Forelimb muscle (tissue), 1 donor: ENCODE measurements around the gene FASLG. TPM values are rescaled to one million over a fixed set of nuclear protein-coding genes. Genes with fewer than 3 reads are reported as not detected.
"Not testable (repeated sequence)": the region's sequence is repeated elsewhere in the genome, so short reads cannot be mapped to it uniquely, and the experiment has no call there.

Experiments
- DNase-seq: peaks from one replicate; pipeline ENCODE4 v3.0.0-alpha.2; 2013; ENCODE audit warnings: low read depth
- polyA plus RNA-seq: library from polyadenylated mRNA; unstranded; fragments of 120-200 nt; gene quantifications from one replicate; pipeline ENCODE4 v1.2.1, GENCODE V29; 2013; ENCODE audit not compliant: insufficient read length

Gene FASLG, protein sequence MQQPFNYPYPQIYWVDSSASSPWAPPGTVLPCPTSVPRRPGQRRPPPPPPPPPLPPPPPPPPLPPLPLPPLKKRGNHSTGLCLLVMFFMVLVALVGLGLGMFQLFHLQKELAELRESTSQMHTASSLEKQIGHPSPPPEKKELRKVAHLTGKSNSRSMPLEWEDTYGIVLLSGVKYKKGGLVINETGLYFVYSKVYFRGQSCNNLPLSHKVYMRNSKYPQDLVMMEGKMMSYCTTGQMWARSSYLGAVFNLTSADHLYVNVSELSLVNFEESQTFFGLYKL
- 0.25 TPM for polyA plus RNA-seq

GRCh38 chr1:172658871-172659453, at the start of gene FASLG:
Gene FASLG (plus strand): TSS chr1:172659103. CDS start chr1:172659202, 99 bp downstream.
- no peak for DNase-seq

- DNase-seq, result no peak
These were observed 49.4 kb upstream of the FASLG start for GRCh38 chr1:172609528-172609927.

GRCh38 chr1:172612478-172612877, 46.4 kb upstream of the FASLG start:
- no peak for DNase-seq

DNA sequence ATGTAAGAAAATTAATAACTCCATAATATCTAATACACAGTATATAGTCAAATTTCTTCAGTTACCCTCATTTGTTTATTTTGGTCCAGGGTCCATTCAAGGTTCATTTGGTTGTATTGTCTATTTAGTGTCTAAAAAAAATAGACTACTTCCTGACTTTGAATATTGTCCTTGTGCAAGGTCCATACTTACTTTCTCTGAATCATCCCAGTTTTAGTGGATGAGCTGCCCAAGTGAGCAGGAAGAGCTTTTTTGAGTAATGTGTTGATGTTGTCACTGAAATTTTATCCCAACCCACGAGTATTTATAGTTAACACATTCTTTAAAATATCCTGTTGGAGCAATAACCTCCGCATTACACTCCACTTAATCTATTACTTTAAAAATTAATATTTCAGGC, 45.6 kb upstream of the FASLG start:
- no peak for DNase-seq

DNA sequence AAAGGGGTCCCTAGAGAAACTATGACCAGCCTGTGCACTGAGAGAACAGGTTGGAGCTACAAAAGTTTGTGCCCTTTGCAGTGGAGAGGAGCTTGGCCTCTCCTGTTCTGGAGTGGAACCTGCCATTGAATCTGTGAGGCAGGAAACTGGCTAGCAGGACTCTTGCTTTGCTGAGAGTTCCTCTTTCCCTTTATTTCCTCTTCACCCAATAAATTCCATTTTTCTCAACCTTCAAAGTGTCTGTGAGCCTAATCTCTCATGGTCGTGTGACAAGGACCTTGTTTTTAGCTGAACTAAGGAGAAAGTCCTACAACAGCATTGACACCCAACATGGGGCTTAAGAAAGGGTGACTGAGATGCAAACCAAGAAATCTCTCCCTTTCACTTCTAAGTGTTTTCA, 42.7 kb upstream of the FASLG start:
- DNase-seq, result no peak

DNA sequence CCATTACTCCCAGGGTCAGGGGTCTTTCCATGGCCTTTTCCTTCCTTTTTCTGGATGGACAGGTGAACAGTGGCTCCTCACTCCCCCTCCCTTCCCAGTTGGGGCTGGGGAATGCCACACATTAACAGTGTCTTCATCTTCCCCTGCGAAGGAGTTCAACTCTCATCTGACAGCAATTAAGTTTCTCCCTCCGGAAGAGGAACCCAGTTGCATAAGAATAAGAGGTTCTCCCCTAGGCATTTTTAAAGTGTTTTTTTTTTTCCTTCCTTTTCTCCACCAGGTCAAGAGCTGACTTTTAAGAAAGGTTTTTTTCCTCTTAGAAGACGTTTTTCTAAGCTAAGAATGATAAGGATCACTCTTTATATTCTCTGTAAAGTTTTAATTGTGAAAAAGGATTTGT, 42.3 kb upstream of the FASLG start:
- DNase-seq, result no peak

- not testable (repeated sequence) for DNase-seq
These were observed 38.3 kb upstream of the FASLG start for GRCh38 chr1:172620603-172621002.

DNA sequence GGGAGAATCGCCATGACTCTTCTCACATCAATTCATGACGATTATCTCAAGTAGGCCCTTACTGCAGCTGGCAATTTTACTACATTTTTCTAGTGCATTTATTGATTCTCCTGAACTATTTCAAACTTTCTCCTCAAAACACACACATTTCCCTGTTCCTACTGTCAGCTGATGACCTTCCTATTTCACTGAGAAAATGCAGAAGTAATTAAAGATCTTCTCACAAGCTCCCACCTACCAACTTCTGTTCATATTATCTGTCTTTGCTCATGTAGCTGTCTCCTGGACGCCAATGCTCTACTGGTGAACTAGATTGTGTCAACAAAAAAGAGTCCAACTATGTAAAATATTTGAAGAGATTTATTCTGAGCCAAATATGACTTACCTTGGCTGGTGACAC, 36.4 kb upstream of the FASLG start:
- no peak for DNase-seq

DNA sequence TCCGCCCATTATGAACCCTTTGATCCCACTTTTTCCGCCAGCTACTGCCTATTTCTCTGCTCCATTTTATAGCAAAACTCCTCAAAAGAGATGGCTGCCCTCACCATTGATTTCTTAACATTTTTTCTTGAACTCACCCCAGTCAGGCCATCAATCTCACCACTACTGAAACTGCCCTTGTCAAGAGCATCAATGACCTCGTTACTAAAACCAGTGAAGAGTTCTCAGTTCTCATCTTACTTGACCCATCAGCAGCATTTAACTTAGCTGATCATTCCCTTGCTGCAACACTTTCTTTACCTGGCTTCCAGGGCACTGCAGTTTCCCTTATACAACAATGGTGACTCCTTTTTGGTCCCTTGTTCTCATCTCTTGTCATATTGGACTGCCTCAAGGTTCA, 35.2 kb upstream of the FASLG start:
- no peak for DNase-seq

DNA sequence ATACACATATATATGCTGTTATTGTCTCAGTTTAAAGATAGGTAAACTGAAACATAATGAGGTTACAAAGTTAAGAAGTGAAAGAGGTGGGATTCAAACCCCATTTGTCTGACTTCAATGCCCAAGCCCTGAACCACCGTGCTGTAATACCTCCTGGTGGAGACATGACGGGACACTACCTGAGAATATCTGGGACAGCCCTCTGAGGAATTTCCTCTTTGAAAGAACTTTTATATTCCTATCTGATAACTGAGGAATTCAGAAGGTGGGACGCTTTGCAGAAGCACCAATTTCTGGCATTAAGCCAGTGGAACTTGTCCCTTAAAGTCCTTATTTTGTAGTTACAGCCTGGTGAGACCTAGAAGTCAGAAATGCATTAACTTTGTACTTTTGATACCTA, 32.1 kb upstream of the FASLG start:
- DNase-seq, result no peak

GRCh38 chr1:172627702-172628101, 31.2 kb upstream of the FASLG start:
- no peak for DNase-seq

GRCh38 chr1:172628401-172628800, 30.5 kb upstream of the FASLG start:
- no peak for DNase-seq

- no peak for DNase-seq
These were observed 29.7 kb upstream of the FASLG start for GRCh38 chr1:172629170-172629569.

GRCh38 chr1:172629638-172630037, 29.3 kb upstream of the FASLG start:
- DNase-seq, result no peak

GRCh38 chr1:172630056-172630818, 28.7 kb upstream of the FASLG start:
- DNase-seq, result no peak

- no peak for DNase-seq
These were observed 28.0 kb upstream of the FASLG start for GRCh38 chr1:172630868-172631267.

GRCh38 chr1:172637522-172637921, 21.4 kb upstream of the FASLG start:
- no peak for DNase-seq

DNA sequence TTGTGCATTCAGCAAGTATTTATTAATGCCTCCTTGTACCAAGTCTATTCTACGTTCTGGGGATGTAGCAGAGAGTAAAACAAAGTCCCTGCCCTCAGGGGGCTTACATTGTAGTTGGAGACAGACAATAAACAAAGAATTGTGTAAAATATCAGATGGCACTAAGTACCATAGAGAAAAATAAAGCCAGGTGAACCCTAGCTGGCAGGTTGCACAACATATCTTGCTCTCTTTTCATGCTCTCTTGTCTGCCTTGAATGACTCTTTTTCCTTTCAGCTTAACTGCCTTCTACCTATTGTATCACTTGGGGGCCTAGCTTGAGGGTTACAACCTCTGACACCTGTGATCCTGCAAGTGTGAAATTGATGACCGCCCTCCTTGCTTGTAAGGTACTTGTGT, 20.7 kb upstream of the FASLG start:
- no peak for DNase-seq

GRCh38 chr1:172638885-172639831, 19.7 kb upstream of the FASLG start:
- no peak for DNase-seq

DNA sequence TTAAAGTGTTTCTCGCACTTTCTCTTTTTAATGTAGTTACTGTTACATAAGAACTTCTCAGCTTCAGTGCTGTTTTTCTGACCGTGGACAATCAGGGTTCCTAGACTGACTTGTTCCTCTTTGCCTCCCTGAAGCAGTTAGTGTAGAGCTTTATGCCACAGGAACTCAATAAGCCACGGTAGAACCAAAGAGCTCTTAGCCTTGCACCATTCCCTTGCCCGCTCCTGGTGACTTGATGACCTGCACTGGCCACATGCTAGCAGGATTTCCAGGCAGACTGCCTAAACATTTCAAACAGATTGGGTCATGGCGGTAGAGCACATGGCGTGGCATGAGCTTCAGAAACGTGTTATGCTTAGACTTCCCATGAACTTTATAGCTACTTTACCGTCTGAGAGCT, 18.8 kb upstream of the FASLG start:
- no peak for DNase-seq

- no peak for DNase-seq
These were observed 17.4 kb upstream of the FASLG start for GRCh38 chr1:172641492-172641891.

DNA sequence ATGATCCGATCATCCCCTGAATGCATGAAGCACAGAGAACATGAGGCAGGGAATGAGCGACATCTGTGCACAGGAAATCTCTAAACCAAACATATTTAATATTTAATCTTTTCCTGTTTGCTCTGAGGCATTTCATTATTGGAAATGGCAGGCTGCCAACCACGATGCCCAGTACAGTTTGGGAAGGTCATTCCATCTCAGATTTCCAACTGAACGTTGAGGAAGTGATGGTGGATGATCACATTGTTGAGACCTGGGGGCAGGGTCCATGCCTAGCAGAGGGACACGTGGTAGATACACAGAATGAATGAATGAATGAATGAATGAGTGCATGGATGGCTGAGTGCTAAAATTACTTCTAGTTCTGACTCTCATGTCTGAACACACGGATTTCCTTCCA, 15.9 kb upstream of the FASLG start:
- no peak for DNase-seq
